HepG2 (cell line): ENCODE results near the gene DOP1B. TPM values are rescaled to one million over a fixed set of nuclear protein-coding genes. Genes with fewer than 3 reads are reported as not detected.

Experiments used
- ARHGAP35 ChIP-seq: sonication (generic); formaldehyde crosslinking; IDR thresholded peaks from 2 replicates; pipeline ENCODE4 v1.9.0; 2022; ENCODE audit warnings: mild to moderate bottlenecking, inconsistent platforms, moderate library complexity, missing genetic modification reagents, borderline replicate concordance
- FOXJ3 ChIP-seq: sonication (generic); formaldehyde crosslinking; IDR thresholded peaks from 2 replicates; pipeline ENCODE4 v1.4.0; 2020; ENCODE audit warnings: missing genetic modification reagents, mild to moderate bottlenecking, borderline replicate concordance
- GABPB1 ChIP-seq: IDR thresholded peaks from 2 replicates; pipeline ENCODE4 v1.6.1; 2016; ENCODE audit warnings: mild to moderate bottlenecking, missing genetic modification reagents, moderate library complexity, missing compliant biosample characterization
- GFI1 ChIP-seq: sonication (generic); formaldehyde crosslinking; IDR thresholded peaks from 2 replicates; pipeline ENCODE4 v1.5.0; 2020; ENCODE audit warnings: missing genetic modification reagents, mild to moderate bottlenecking, borderline replicate concordance
- PTBP1 ChIP-seq: fragments of 200-400 bp; formaldehyde crosslinking; IDR thresholded peaks from 2 replicates; pipeline ENCODE4 v1.6.1; 2018; ENCODE audit warnings: low read length, low read depth; ENCODE audit not compliant: poor library complexity, severe bottlenecking
- SOX6 ChIP-seq, 2 experiments: fragments of 450-650 bp in 1 of 2; sonication (generic) in 1 of 2; formaldehyde crosslinking in 1 of 2; IDR thresholded peaks; 2 replicates each; pipeline versions ENCODE4 v1.4.0 to v1.6.1; 2017 to 2020; ENCODE audit warnings: antibody characterized with exemption in 1 of 2, mild to moderate bottlenecking in 1 of 2, missing genetic modification reagents in 1 of 2
- ZNF251 ChIP-seq: sonication (generic); formaldehyde crosslinking; IDR thresholded peaks from 2 replicates; pipeline ENCODE4 v1.9.0; 2021; ENCODE audit warnings: mild to moderate bottlenecking, missing genetic modification reagents
- ZNF256 ChIP-seq: sonication (generic); formaldehyde crosslinking; conservative IDR thresholded peaks from 2 replicates; pipeline ENCODE4 v1.4.0; 2020; ENCODE audit warnings: missing genetic modification reagents
- ZNF30 ChIP-seq: sonication (generic); formaldehyde crosslinking; IDR thresholded peaks from 2 replicates; pipeline ENCODE4 v1.5.0; 2020; ENCODE audit warnings: mild to moderate bottlenecking, missing genetic modification reagents
- ZNF326 ChIP-seq: sonication (generic); formaldehyde crosslinking; IDR thresholded peaks from 2 replicates; pipeline ENCODE4 v1.4.0; 2020; ENCODE audit warnings: missing genetic modification reagents, borderline replicate concordance
- ZNF354B ChIP-seq: sonication (generic); formaldehyde crosslinking; IDR thresholded peaks from 2 replicates; pipeline ENCODE4 v1.8.0; 2022; ENCODE audit warnings: mild to moderate bottlenecking, missing genetic modification reagents
- ZNF484 ChIP-seq: sonication (generic); formaldehyde crosslinking; IDR thresholded peaks from 2 replicates; pipeline ENCODE4 v1.5.1; 2020; ENCODE audit warnings: mild to moderate bottlenecking, low read depth, missing genetic modification reagents, borderline replicate concordance
- ZNF572 ChIP-seq: sonication (generic); formaldehyde crosslinking; IDR thresholded peaks from 2 replicates; pipeline ENCODE4 v1.5.1; 2020; ENCODE audit warnings: mild to moderate bottlenecking, missing genetic modification reagents
- polyA plus RNA-seq, 8 experiments: library from polyadenylated mRNA; depleted of rRNA in 3 of 8; stranded (reverse) in 7 of 8; unstranded in 1 of 8; fragments of >200 nt; fragmentation: Illumina TruSeq in 4 of 8; extraction: Trizol in 4 of 8; gene quantifications; 2 replicates each; pipeline versions ENCODE4 v1.2.1 to v1.2.3, GENCODE V29; 2011 to 2016; ENCODE audit warnings: low read depth in 4 of 8, missing spikeins in 1 of 8, mixed read lengths in 1 of 8; ENCODE audit not compliant: insufficient read depth in 1 of 8
- total RNA-seq, 5 experiments: library from RNA; depleted of rRNA; stranded (reverse); fragments of >200 nt; fragmentation: Illumina TruSeq; extraction: Trizol; gene quantifications; 2 replicates each; pipeline ENCODE4 v1.2.3, GENCODE V29; 2016; ENCODE audit warnings: low read depth in 1 of 5
- TF ChIP-seq, protein P1 (sequence below): sonication (generic); formaldehyde crosslinking; IDR thresholded peaks from 2 replicates; pipeline ENCODE4 v1.5.0; 2020; ENCODE audit warnings: mild to moderate bottlenecking, missing genetic modification reagents
- TF ChIP-seq, protein P2 (sequence below): IDR thresholded peaks from 2 replicates; pipeline ENCODE4 v1.6.1; 2012; ENCODE audit warnings: low read depth, low read length, improper control_type of control experiment
- TF ChIP-seq, protein P3 (sequence below): sonication (generic); formaldehyde crosslinking; IDR thresholded peaks from 2 replicates; pipeline ENCODE4 v1.5.1; 2020; ENCODE audit warnings: missing genetic modification reagents, mild to moderate bottlenecking, borderline replicate concordance
- TF ChIP-seq, protein P4 (sequence below): sonication (generic); formaldehyde crosslinking; IDR thresholded peaks from 2 replicates; pipeline ENCODE4 v1.5.1; 2020; ENCODE audit warnings: missing genetic modification reagents, mild to moderate bottlenecking, borderline replicate concordance
- TF ChIP-seq, protein P5 (sequence below): sonication (generic); formaldehyde crosslinking; conservative IDR thresholded peaks from 2 replicates; pipeline ENCODE4 v1.4.0; 2020; ENCODE audit warnings: missing genetic modification reagents

The DOP1B gene
- total and polyA plus RNA-seq, 2 of the 13 experiments (the other 11 are each of a cell fraction or from before 2014, with no cell fraction given) = 2.8 to 3.2 TPM

DNA sequence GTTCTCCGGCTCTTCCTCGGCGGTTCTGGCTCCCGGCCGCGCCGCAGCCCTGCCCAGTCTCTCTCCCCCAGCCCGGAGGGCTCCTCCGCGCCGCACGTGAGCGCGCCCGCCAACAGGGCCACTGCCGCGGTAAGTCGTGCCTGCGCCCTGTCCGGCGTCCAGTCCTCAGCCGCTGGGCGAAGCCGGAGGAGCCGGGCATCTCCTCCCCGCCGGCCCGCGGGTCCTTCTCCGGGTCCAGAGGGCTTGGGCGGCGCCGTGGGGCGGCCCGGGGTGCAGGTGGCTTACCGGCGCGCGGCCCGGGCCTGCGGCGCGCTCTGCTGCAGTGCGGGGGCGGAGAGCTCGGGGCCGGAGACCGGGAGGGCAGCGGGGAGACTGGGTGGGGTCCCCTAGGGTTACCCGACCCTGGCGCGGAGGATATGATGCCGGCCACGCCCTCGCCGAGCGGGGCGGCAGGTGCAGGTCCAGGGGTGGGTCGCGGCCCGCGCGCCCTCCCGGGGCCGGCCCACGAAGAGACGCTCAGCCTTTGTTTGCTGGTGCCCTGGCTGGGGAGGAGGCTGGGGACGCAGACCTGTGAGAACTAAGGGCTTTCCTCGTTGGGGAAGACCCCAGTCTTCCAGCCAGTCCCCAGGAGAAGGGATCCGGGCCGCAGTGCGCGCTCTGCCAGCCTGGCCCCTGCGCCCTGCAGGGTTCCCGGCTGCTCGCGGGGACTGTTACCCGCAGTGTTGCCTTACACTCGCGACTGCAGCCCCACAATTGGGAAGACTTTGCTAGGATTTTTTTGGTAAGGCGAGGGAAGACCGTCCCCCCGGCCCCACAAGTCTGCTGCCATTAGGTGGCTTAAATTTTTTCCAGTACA, at the start of gene DOP1B (continued):
- TF ChIP-seq, protein P1, sequence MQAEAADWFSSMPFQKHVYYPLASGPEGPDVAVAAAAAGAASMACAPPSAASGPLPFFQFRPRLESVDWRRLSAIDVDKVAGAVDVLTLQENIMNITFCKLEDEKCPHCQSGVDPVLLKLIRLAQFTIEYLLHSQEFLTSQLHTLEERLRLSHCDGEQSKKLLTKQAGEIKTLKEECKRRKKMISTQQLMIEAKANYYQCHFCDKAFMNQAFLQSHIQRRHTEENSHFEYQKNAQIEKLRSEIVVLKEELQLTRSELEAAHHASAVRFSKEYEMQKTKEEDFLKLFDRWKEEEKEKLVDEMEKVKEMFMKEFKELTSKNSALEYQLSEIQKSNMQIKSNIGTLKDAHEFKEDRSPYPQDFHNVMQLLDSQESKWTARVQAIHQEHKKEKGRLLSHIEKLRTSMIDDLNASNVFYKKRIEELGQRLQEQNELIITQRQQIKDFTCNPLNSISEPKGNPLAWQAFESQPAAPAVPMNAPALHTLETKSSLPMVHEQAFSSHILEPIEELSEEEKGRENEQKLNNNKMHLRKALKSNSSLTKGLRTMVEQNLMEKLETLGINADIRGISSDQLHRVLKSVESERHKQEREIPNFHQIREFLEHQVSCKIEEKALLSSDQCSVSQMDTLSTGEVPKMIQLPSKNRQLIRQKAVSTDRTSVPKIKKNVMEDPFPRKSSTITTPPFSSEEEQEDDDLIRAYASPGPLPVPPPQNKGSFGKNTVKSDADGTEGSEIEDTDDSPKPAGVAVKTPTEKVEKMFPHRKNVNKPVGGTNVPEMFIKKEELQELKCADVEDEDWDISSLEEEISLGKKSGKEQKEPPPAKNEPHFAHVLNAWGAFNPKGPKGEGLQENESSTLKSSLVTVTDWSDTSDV (CRISPR knock-in tag) = 0 out of 2 replicates have a peak, but pooled peaks have one; percentile 32
- TF ChIP-seq PTBP1 (no peak), ZNF354B (CRISPR knock-in tag) (no peak), FOXJ3 (CRISPR knock-in tag) (no peak), GABPB1 (peak; percentile 52; the same call in 1 of the 2 replicates), ZNF484 (CRISPR knock-in tag) (no peak), ZNF326 (CRISPR knock-in tag) (no peak), SOX6 (IDR thresholded peaks at IDR 0.05) (no peak), SOX6 (CRISPR knock-in tag; IDR thresholded peaks at IDR 0.05) (no peak), GFI1 (CRISPR knock-in tag) (no peak), ZNF256 (CRISPR knock-in tag) (no peak), ZNF251 (no peak), ARHGAP35 (CRISPR knock-in tag) (0 out of 2 replicates have a peak, but pooled peaks have one; percentile 46), ZNF572 (no peak), ZNF30 (no peak)
- TF ChIP-seq, protein P2, sequence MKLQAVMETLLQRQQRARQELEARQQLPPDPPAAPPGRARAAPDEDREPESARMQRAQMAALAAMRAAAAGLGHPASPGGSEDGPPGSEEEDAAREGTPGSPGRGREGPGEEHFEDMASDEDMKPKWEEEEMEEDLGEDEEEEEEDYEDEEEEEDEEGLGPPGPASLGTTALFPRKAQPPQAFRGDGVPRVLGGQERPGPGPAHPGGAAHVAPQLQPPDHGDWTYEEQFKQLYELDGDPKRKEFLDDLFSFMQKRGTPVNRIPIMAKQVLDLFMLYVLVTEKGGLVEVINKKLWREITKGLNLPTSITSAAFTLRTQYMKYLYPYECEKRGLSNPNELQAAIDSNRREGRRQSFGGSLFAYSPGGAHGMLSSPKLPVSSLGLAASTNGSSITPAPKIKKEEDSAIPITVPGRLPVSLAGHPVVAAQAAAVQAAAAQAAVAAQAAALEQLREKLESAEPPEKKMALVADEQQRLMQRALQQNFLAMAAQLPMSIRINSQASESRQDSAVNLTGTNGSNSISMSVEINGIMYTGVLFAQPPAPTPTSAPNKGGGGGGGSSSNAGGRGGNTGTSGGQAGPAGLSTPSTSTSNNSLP = no peak
- TF ChIP-seq, protein P3, sequence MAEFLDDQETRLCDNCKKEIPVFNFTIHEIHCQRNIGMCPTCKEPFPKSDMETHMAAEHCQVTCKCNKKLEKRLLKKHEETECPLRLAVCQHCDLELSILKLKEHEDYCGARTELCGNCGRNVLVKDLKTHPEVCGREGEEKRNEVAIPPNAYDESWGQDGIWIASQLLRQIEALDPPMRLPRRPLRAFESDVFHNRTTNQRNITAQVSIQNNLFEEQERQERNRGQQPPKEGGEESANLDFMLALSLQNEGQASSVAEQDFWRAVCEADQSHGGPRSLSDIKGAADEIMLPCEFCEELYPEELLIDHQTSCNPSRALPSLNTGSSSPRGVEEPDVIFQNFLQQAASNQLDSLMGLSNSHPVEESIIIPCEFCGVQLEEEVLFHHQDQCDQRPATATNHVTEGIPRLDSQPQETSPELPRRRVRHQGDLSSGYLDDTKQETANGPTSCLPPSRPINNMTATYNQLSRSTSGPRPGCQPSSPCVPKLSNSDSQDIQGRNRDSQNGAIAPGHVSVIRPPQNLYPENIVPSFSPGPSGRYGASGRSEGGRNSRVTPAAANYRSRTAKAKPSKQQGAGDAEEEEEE (CRISPR knock-in tag) = no peak
- TF ChIP-seq, protein P4, sequence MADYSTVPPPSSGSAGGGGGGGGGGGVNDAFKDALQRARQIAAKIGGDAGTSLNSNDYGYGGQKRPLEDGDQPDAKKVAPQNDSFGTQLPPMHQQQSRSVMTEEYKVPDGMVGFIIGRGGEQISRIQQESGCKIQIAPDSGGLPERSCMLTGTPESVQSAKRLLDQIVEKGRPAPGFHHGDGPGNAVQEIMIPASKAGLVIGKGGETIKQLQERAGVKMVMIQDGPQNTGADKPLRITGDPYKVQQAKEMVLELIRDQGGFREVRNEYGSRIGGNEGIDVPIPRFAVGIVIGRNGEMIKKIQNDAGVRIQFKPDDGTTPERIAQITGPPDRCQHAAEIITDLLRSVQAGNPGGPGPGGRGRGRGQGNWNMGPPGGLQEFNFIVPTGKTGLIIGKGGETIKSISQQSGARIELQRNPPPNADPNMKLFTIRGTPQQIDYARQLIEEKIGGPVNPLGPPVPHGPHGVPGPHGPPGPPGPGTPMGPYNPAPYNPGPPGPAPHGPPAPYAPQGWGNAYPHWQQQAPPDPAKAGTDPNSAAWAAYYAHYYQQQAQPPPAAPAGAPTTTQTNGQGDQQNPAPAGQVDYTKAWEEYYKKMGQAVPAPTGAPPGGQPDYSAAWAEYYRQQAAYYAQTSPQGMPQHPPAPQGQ (CRISPR knock-in tag) = no peak
- TF ChIP-seq, protein P5, sequence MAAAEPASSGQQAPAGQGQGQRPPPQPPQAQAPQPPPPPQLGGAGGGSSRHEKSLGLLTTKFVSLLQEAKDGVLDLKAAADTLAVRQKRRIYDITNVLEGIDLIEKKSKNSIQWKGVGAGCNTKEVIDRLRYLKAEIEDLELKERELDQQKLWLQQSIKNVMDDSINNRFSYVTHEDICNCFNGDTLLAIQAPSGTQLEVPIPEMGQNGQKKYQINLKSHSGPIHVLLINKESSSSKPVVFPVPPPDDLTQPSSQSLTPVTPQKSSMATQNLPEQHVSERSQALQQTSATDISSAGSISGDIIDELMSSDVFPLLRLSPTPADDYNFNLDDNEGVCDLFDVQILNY (CRISPR knock-in tag) = no peak
